SH-SY5Y (cell line): Measurements from ENCODE around the gene USH2A.

ENCODE experiments used
- GATA2 ChIP-seq: IDR thresholded peaks from 2 replicates; pipeline ENCODE4 v1.6.1; 2011; ENCODE audit warnings: mild to moderate bottlenecking, low read depth, low read length
- GATA3 ChIP-seq: IDR thresholded peaks from 2 replicates; pipeline ENCODE4 v1.6.1; 2011; ENCODE audit warnings: low read depth, mild to moderate bottlenecking, low read length, moderate library complexity

DNA sequence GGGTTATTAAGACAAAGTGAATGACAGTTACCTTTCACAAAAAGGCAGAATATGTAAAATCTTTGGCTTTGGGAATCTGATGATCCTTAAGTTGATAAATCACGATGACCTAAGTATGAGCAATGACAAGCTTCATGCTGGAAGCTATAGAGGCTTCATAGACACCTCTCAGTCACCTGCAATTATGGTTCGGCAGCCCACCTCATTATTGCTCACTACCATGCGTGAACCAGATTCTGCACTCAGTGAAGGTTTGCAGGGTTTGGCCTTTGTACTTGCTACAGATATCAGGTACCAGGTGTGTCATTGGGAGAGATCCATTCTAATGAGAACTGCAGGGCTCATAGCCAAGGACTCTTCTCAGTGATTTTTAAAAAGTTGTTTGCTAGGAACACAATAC lies 692.6 kb downstream of the USH2A start:
- TF ChIP-seq GATA2: no peak
- TF ChIP-seq GATA3: no peak
